Astrocyte of the spinal cord (primary cell): ENCODE results near the gene MBNL1.

Source experiments
- DNase-seq: peaks from one replicate; pipeline ENCODE4 v3.0.0; 2011; ENCODE audit warnings: low read depth, low spot score
- H3K4me3 ChIP-seq: 2 replicates; pipeline ENCODE4 v1.5.1; 2011; ENCODE audit warnings: low read depth, mild to moderate bottlenecking, low read length, moderate library complexity
- CTCF ChIP-seq: IDR thresholded peaks from 2 replicates; pipeline ENCODE4 v1.5.1; 2012; ENCODE audit warnings: low read depth, mild to moderate bottlenecking, low read length, inconsistent platforms
- in situ Hi-C: cut with HindIII; loops from 2 replicates; pipeline ENCODE4 v1.10.0; 2017; ENCODE audit warnings: low sequenced_read_pairs

The MBNL1 gene

DNA sequence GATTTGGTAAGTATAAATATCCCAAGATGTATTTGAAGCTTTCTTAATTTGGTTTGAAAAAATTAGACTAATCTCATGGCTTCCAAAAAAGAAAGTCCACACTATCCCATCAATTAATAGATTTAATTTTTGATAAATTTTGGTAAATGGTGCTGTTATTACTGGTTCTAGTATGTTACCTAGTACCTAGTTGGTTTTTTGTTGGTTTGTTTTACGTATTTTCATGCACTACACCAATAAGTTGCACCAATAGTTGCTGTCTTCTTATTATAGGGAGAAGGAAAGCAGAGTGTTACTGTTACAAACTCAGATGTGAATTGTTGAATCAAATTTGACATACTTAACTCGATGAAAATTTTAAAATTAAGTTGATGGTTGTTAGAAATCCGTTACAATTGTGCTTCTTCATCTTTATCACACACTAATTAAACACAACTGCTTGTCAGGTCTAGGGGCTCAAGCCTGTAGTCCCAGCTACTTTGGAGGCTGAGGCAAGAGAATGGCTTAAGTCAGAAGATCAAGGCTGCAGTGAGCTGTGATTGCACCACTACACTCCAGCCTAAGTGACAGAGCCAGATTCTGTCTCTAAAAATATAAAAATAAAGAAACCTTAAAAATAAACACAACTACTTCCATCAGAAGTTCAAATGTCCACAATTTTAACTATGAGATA is 23.1 kb upstream of the MBNL1 start:
- no peak overlapping the region for H3K4me3 ChIP-seq
- DNase-seq, result no peak
- no peak for TF ChIP-seq CTCF
- in situ Hi-C loops, result no loop called here

DNA sequence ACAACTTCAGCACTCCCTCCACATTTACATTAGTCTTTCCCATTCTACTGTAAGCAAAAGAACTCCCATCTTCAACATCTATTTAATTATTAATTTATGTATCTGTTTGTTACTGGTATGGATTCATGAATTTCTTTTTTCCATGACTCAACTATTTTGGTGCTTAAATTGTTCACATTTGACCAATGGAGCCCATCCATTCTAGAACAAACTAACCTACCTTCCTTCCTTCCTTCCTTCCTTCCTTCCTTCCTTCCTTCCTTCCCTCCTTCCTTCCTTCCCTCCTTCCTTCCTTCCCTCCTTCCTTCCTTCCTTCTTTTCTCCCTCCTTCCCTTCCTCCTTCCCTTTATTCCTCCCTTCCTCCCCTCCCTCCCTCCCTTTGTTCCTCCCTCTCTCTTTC is 16.8 kb upstream of the MBNL1 start:
- in situ Hi-C loops, result no loop called here
- DNase-seq, result no peak
- TF ChIP-seq CTCF, result no peak
- H3K4me3 ChIP-seq, result no peak overlapping the region

GRCh38 chr3:152252755-152253154 is 16.0 kb upstream of the MBNL1 start:
- H3K4me3 ChIP-seq, result no peak overlapping the region
- in situ Hi-C loops, result no loop called here
- no peak for DNase-seq

GRCh38 chr3:152253514-152253913 is 15.2 kb upstream of the MBNL1 start:
- no peak for TF ChIP-seq CTCF
- no peak for DNase-seq
- H3K4me3 ChIP-seq, result no peak overlapping the region
- in situ Hi-C loops, result no loop called here

More at GRCh38 chr3:152252755-152253154, 16.0 kb upstream of the MBNL1 start:
- no peak for TF ChIP-seq CTCF

DNA sequence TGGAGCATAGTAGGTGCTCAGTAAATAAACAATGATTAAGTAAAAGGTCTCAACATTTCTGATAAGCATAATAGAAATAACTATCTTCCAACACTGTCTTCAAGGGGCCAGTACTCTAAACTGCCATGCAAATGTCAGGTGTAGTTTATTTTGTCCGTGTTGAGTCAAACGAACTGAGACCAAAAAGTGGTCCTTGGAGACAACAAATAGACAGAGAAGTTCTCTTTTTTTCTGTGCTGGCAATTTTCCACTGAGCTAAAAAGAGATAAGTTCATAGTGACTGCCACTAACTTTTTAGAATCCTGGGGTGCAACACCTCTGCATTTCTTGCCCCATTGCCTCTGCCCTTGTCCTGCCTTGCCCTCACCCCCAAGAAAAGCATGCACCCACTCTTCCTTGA is 14.7 kb upstream of the MBNL1 start:
- no peak overlapping the region for H3K4me3 ChIP-seq
- in situ Hi-C loops, result no loop called here

GRCh38 chr3:152255290-152255689 is 13.4 kb upstream of the MBNL1 start:
- no peak overlapping the region for H3K4me3 ChIP-seq
- in situ Hi-C loops, result no loop called here
- no peak for DNase-seq
- TF ChIP-seq CTCF, result no peak

More for the DNA sequence above, 14.7 kb upstream of the MBNL1 start:
- TF ChIP-seq CTCF, result no peak
- no peak for DNase-seq
